ENCODE measurements around the gene SH3GL3. TPM values are rescaled to one million over a fixed set of nuclear protein-coding genes. Genes with fewer than 3 reads are reported as not detected.

SH3GL3 gene
- total and polyA plus RNA-seq, 4 donors = 0.31 to 8.4 (median 2.3) TPM

GRCh38 chr15:83561661-83562060 lies 114.5 kb downstream of the SH3GL3 start:
- TF ChIP-seq CTCF (IDR thresholded peaks at IDR 0.05; ENCODE audit: control extremely low read depth, extremely low read depth) = no peak

GRCh38 chr15:83565138-83565537 lies 118.0 kb downstream of the SH3GL3 start:
- Histone ChIP-seq H3K27me3 (ENCODE audit: control insufficient read depth in 3 of 3, insufficient read depth in 3 of 3, low read length in 2 of 3) (no peaks in the 10 kb centered on the region), H3K9me3 (ENCODE audit: control insufficient read depth in 4 of 4, insufficient read depth in 3 of 4, low read length in 3 of 4) (peaks cover 0 to 2% (median 0%) of the 10 kb centered on the region in 4 donors), H3K27ac (ENCODE audit: low read depth in 1 of 2, low read length in 1 of 2) (no peak overlapping the region), H3K36me3 (ENCODE audit: control insufficient read depth in 4 of 4, insufficient read depth in 4 of 4, low read length in 4 of 4) (no peaks in the 10 kb centered on the region), H3K4me1 (ENCODE audit: control insufficient read depth in 5 of 5, insufficient read depth in 5 of 5, low read length in 5 of 5) (no peaks in the 10 kb centered on the region), H3K9ac (ENCODE audit: insufficient read depth in 1 of 2, low read length in 2 of 2) (no peak overlapping the region), H3K4me3 (no peak overlapping the region)
- WGBS, 2 donors = 66 to 83% methylated on average over 3 of the region's 3 CpGs
- no peak for ATAC-seq (ENCODE audit: insufficient read depth, low FRiP score)
- DNase-seq = no peak
- TF ChIP-seq CTCF (IDR thresholded peaks at IDR 0.05; ENCODE audit: control extremely low read depth, extremely low read depth) = no peak

More at GRCh38 chr15:83561661-83562060, 114.5 kb downstream of the SH3GL3 start:
- ATAC-seq (ENCODE audit: insufficient read depth, low FRiP score) (no peak), DNase-seq (no peak)
- Histone ChIP-seq H3K9ac (ENCODE audit: insufficient read depth in 1 of 2, low read length in 2 of 2) (no peak overlapping the region), H3K9me3 (ENCODE audit: control insufficient read depth in 4 of 4, insufficient read depth in 3 of 4, low read length in 3 of 4) (peaks cover 0 to 2% (median 0%) of the 10 kb centered on the region in 4 donors), H3K4me3 (no peak overlapping the region), H3K27me3 (ENCODE audit: control insufficient read depth in 3 of 3, insufficient read depth in 3 of 3, low read length in 2 of 3) (no peaks in the 10 kb centered on the region), H3K36me3 (ENCODE audit: control insufficient read depth in 4 of 4, insufficient read depth in 4 of 4, low read length in 4 of 4) (no peaks in the 10 kb centered on the region), H3K4me1 (ENCODE audit: control insufficient read depth in 5 of 5, insufficient read depth in 5 of 5, low read length in 5 of 5) (no peaks in the 10 kb centered on the region), H3K27ac (ENCODE audit: low read depth in 1 of 2, low read length in 1 of 2) (no peak overlapping the region)

GRCh38 chr15:83565553-83566159 lies 118.5 kb downstream of the SH3GL3 start:
- WGBS, 2 donors = 32 to 38% methylated on average over 4 of the region's 4 CpGs
- H3K27me3 ChIP-seq (ENCODE audit: control insufficient read depth in 3 of 3, insufficient read depth in 3 of 3, low read length in 2 of 3) = no peaks in the 10 kb centered on the region
- no peak overlapping the region for H3K4me3 ChIP-seq
- no peak overlapping the region for H3K27ac ChIP-seq (ENCODE audit: low read depth in 1 of 2, low read length in 1 of 2)
- no peaks in the 10 kb centered on the region for H3K4me1 ChIP-seq (ENCODE audit: control insufficient read depth in 5 of 5, insufficient read depth in 5 of 5, low read length in 5 of 5)
- peaks cover 0 to 2% (median 0%) of the 10 kb centered on the region in 4 donors for H3K9me3 ChIP-seq (ENCODE audit: control insufficient read depth in 4 of 4, insufficient read depth in 3 of 4, low read length in 3 of 4)
- H3K9ac ChIP-seq (ENCODE audit: insufficient read depth in 1 of 2, low read length in 2 of 2) = no peak overlapping the region
- peak; percentile 13 for TF ChIP-seq CTCF (IDR thresholded peaks at IDR 0.05; ENCODE audit: control extremely low read depth, extremely low read depth)
- H3K36me3 ChIP-seq (ENCODE audit: control insufficient read depth in 4 of 4, insufficient read depth in 4 of 4, low read length in 4 of 4) = no peaks in the 10 kb centered on the region
- DNase-seq = peak in 2 of 3 donors; percentile 62
- no peak for ATAC-seq (ENCODE audit: insufficient read depth, low FRiP score)

GRCh38 chr15:83567318-83567717 lies 120.2 kb downstream of the SH3GL3 start:
- ATAC-seq (ENCODE audit: insufficient read depth, low FRiP score) = no peak
- TF ChIP-seq CTCF (IDR thresholded peaks at IDR 0.05; ENCODE audit: control extremely low read depth, extremely low read depth) = no peak

More at GRCh38 chr15:83567318-83567717, 120.2 kb downstream of the SH3GL3 start:
- Histone ChIP-seq H3K27me3 (ENCODE audit: control insufficient read depth in 3 of 3, insufficient read depth in 3 of 3, low read length in 2 of 3) (no peaks in the 10 kb centered on the region), H3K4me3 (no peak overlapping the region), H3K27ac (ENCODE audit: low read depth in 1 of 2, low read length in 1 of 2) (no peak overlapping the region), H3K36me3 (ENCODE audit: control insufficient read depth in 4 of 4, insufficient read depth in 4 of 4, low read length in 4 of 4) (no peaks in the 10 kb centered on the region), H3K9me3 (ENCODE audit: control insufficient read depth in 4 of 4, insufficient read depth in 3 of 4, low read length in 3 of 4) (peaks cover 0 to 2% (median 0%) of the 10 kb centered on the region in 4 donors), H3K4me1 (ENCODE audit: control insufficient read depth in 5 of 5, insufficient read depth in 5 of 5, low read length in 5 of 5) (no peaks in the 10 kb centered on the region), H3K9ac (ENCODE audit: insufficient read depth in 1 of 2, low read length in 2 of 2) (no peak overlapping the region)
- no peak for DNase-seq
- 90 to 93% methylated on average over 2 of the region's 2 CpGs for WGBS, 2 donors

Measured in lung (tissue), 12 donors.